AG20443 (cell line): ENCODE measurements around the gene PFKL.
"Not testable (repeated sequence)": the region's sequence is repeated elsewhere in the genome, so short reads cannot be mapped to it uniquely, and the experiment has no call there.

ENCODE experiments used
- DNase-seq: peaks from one replicate; pipeline ENCODE4 v3.0.0; 2012; ENCODE audit warnings: low spot score, mixed read lengths

PFKL gene

DNA sequence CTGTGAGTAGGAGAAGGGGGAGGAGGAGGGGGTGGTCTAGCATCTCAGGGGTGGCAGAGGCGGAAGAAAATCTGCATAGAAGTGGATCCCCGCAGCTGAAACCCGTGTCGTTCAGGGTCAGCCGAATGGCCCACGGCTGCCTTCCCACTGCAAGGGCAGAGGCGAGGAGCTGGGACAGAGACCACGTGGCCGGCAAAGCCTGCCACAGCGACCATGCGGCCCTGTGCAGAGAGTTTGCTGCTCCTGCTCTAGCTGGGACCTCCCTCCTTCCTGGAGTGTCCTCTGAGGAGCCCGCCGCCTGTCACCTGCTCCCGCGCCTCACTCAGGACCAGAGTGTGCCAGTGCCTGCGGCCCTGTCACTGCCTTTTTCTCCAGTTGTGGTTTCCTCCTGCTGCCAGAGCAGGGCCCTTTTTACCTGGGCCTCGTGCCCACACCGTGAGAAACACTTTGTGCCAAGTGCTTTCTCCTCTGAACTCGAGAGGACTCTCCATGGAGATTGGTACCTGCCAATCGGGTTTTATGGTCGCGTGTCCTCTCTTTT is 48.1 kb downstream of the PFKL start:
- no peak for DNase-seq

- no peak for DNase-seq
Measured at GRCh38 chr21:44348861-44349260, 49.0 kb downstream of the PFKL start.

GRCh38 chr21:44349416-44349846 is 49.6 kb downstream of the PFKL start:
- DNase-seq: no peak

DNA sequence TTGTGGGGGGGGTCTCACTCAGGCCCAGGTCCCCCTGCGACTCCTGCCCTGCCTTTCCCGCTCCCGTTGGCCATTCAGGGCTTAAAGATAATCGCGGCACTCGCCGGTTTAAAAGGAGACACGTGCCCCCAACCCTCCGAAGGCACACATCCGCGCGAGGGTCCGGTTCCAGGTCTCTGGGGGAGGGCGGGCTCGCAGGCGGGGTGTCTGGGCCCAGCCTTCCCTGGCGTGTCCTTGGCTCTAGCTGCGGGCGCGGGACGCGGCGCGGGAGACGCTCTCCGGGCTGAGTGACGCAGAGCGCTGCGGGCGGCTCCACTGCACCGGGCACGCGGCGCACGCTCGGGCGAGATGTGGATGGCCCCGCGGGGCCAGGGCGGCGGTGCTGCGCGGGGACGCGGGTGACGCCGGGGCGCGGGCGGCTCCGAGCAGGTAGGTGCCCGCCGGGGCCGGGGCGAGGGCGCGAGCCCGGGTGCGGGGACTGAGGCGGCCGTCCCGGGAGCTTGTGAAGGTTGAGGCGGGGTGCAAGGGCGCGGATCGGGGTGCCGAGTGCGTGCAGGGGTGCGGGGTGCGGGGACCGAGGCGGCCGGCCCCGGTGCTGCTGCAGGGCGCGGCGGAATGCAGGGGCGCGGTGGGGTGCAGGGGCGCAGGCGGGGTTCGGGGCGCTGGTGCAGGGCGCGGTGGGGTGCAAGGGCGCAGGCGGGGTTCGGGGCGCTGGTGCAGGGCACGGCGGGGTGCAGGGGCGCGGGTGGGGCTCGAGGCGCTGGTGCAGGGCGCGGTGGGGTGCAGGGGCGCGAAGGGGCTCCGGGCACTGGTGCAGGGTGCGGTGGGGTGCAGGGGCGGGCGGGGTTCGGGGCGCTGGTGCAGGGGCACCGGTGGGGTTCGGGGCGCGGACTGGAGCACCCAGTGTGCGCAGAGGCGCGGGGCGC is 50.3 kb downstream of the PFKL start:
- no peak for DNase-seq

DNA sequence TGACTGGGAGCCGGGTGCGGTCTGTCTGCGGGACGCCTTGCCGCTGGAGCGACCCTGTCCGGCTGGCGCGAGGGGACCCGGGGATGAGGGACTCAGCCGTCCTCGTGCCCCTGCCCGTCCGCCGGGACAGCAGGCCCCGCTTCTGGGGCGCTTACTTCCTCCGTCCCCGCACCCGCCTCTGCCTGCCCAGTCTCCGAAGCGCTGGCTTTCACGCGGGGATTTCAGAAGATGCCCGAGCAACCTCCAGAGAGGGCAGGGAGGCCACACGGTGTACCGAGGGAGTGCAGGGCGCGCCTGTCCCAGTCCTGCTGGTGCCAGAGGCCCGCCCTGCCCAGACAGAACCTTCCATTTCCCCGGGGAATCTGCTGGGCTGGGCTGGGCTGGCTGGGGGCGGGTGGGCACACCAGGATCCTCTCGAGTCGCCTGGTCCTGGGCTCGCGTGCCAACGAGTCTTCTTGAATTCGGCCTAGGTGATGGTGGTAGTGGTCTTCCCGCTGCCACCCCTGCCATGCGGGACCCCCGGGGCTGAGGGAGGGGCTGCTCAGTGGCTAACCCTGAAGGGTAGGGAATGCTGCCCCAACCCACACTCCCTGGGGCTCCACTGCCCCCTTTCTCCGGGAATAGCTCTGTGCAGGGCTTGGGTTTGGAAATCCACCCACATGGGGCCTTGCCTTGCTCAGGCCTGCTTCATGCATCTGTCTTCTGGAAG is 51.1 kb downstream of the PFKL start:
- no peak for DNase-seq

GRCh38 chr21:44351535-44352252 is 51.8 kb downstream of the PFKL start:
- no peak for DNase-seq

DNA sequence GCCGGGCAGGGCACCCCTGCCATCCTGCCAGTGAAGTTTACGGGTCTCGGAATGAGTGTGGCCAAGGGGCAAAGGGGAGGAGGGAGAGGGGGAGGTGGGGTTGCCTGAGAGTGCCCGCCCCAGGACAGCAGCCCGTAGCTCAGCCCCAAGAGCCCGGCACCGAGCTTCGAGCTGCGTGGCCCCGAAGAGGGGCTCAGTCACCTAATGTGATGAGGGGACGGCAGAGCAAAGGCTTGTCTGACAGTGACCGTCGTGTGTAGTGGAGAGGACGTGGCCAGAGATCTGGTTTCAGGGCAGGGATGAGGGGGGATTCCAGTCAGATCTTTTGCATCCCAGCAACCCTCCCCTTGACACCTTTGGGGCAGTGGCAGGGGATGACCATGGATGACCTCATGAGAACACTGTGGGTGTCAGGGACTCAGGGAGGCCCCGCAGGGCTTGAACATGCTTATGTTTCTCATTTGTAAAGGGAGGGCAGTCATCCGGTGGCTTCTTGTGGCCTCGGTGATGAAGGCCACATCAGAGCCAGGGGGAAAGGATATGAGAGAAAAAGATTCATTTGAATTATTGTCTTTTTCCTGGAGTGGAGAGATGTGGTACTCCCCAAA is 52.5 kb downstream of the PFKL start:
- no peak for DNase-seq

GRCh38 chr21:44353191-44353970 is 53.5 kb downstream of the PFKL start, which contains the start of gene TRPM2:
TRPM2 (plus strand) TSS chr21:44353621; CDS start chr21:44353701, 80 bp downstream.
- DNase-seq: peak; percentile 55

DNA sequence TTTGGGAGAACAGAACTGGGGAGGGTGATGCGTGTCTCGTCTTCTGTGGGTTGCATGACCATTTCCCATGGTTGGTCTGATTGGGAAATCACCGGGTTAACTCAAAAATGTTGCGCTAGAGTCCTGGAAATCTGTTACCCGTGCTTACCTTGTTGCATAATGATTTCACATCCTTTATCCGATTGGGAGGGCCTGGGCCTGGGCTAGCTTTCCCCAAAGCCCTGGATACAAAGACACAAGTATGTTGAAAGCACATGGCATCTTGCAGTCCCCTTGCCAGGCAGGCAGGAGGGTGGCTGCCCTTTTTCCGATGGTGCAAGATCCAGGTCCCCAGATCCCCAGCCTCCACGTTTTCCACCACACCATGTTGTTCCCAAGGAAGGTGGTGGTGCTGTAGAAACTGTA is 54.1 kb downstream of the PFKL start:
- DNase-seq: no peak

DNA sequence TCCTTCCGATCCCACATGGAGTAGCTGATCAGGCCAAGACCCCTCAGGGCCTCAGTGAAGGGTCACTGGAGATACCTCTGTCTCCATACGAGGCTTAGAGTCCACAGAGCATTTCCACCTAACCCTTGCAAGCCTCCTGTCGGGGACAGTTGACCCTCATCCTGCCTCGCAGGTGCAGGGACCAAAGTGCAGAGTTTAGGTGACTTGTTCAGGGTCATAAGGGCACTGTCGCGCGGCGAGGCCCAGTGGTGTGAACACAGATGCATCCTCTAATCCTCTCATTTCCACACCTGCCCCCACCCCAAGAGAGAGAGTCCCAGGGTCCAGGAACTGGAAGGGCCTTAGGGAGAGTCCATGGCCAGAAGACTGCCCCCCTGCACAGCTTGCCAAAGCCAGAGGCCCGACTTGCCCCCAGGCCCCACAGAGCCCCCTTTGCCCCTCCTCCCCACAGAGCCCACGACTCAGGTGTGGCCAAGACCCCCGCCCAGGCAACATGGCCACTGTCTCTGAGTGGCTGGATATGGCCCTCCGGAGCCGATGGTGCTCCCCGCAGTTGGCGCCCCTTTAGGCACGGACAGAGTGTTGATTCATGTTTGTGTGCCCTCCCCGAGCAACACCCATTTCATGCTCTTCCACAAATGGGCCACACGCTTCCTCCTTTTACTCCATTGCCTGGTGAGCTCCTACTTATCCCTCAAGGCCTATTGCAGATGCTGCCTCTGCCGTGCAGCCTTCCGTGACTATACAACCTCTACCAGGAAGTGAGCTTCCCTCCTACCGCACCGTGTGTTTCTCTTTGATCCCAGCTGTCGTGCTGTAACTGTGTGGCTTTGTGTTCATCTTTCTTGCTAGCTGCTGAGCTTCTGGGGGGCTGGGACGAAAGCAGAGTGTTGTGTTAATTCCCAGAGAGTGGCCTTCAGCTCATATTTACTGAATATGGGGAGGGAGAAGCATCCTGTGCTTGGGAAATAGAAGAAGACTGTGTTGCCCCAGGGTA is 55.2 kb downstream of the PFKL start:
- no peak for DNase-seq

GRCh38 chr21:44356160-44356559 is 56.3 kb downstream of the PFKL start:
- no peak for DNase-seq

GRCh38 chr21:44356636-44357035 is 56.8 kb downstream of the PFKL start:
- DNase-seq: no peak

DNA sequence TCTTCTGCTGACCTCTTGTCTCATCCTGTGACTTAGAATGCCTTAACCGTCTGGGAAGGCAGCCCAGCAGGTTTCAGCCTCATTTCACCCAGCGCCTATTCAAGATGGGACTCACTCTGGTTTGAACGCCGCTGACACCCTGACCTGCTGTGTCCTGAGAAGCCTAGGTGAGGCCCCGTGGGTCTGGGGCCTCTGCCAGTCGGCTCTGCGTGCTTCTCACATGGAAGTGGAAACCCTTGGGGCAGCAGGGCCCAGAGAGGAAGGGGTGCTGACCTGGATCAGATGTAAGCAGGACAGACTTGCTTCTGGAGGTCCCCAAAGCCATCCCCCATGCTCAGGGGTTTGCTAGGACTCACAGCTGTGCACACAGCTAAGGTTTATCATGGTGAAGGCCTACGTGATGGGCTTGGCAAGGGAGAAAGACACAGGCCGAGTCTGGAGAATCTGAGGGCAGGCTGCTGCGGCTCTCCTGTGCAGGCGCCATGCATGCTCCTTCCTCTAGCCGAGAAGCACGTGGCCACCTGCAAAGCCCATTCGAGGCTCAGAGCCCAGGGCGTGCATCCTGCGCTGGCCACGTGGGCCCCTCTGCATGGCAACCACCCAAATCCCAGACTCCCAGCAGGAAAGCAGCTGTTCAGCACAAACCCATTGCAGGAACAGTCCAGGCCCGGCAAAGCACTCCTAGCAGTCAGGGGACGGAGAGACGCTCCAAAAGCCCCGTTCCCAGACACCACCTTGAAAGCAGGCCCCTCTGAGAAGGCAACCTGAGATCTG is 57.4 kb downstream of the PFKL start:
- DNase-seq: no peak

GRCh38 chr21:44359396-44359795 is 59.5 kb downstream of the PFKL start:
- DNase-seq: no peak

GRCh38 chr21:44360159-44360558 is 60.3 kb downstream of the PFKL start:
- DNase-seq: peak; percentile 4

DNA sequence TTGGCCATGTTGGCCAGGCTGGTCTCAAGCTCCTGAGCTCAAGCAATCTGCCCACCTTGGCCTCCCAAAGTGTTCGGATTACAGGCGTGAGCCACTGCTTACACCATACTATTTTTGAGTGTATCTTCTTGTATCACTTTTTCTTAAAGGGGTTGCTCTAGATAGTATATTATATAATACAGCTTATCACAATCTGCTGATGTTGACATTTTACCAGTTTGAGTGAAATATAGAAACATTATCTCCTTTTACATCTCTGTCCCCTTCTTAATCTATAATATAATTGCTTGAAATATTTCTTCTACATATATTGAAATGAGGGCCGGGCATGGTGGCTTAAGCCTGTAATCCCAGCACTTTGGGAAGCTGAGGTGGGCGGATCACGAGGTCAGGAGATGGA is 62.0 kb downstream of the PFKL start:
- DNase-seq: not testable (repeated sequence)

GRCh38 chr21:44363278-44363677 is 63.4 kb downstream of the PFKL start:
- DNase-seq: no peak

DNA sequence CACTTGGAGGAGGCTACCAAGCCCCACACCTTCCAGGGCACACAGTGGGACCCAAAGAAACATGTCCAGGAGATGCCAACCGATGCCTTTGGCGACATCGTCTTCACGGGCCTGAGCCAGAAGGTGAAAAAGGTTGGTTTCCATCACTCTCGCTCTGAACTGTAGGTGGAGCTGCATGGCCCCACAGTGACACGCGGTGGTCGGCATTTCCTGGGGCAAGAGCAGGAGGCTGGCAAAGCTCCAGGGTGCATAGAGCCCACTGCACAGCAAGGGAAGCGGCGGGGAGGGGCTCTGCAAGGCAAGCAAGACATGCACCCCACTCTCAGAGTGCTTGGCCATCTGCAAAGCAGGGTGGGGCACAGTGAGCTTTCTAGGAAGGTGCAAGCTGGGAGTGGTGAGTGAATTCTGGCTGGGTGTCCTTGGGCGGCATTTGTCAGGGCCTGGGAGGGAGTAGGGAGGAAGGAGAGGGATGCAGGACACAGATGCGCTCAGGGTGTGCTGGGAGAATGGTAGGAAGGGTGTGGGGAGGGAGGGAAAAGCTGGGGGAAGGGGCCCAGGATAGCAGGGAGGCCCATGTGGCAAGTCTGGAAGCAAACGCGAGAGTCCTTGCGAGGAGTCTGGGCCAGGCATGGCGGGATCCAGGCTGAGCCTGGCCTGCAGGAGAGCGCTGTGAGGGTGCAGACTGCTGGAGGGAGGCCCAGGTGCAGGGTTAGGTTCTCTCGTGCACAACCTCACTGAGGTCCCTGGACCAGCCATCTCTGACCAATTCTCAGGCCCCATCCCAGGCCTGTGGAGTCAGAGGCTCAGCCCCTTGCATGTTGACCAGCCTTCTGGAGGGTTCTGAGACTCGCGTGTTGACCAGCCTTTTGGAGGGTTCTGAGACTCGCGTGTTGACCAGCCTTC is 64.5 kb downstream of the PFKL start:
- no peak for DNase-seq
